ENCODE measurements around the gene DPM1. TPM values are rescaled to one million over a fixed set of nuclear protein-coding genes. Genes with fewer than 3 reads are reported as not detected.
A peak's percentile ranks its signal among the peaks of the same experiment; 100 is the strongest.

DPM1 gene
- total RNA-seq, 6 donors from 2014 or later = 16.4 to 61.2 (median 28.4) TPM

GRCh38 chr20:50975701-50976330, 17.5 kb upstream of the DPM1 start:
- no peak overlapping the region for H3K27ac ChIP-seq
- H3K36me3 ChIP-seq = no peaks in the 10 kb centered on the region
- H3K4me3 ChIP-seq = no peak overlapping the region
- WGBS, 2 donors = 90 to 91% methylated on average over 9 to 10 of the region's 10 CpGs
- ATAC-seq (ENCODE audit: low FRiP score in 2 of 2) (no peak), DNase-seq (peak in 1 of 2 donors; percentile 58)
- H3K27me3 ChIP-seq = no peaks in the 10 kb centered on the region
- H3K4me1 ChIP-seq = no peaks in the 10 kb centered on the region
- no peaks in the 10 kb centered on the region for H3K9me3 ChIP-seq
- TF ChIP-seq POLR2AphosphoS5 (IDR thresholded peaks at IDR 0.05) (no peak), EP300 (IDR thresholded peaks at IDR 0.05) (no peak), POLR2A (IDR thresholded peaks at IDR 0.05) (no peak), CTCF (IDR thresholded peaks at IDR 0.05) (no peak)

- DNase-seq (no peak), ATAC-seq (ENCODE audit: low FRiP score in 2 of 2) (no peak)
- Histone ChIP-seq H3K27ac (no peak overlapping the region), H3K4me3 (no peak overlapping the region), H3K9me3 (no peaks in the 10 kb centered on the region), H3K27me3 (no peaks in the 10 kb centered on the region), H3K4me1 (no peaks in the 10 kb centered on the region), H3K36me3 (no peaks in the 10 kb centered on the region)
- 78 to 83% methylated on average over 8 of the region's 8 CpGs for WGBS, 2 donors
- no peak for TF ChIP-seq POLR2AphosphoS5 (IDR thresholded peaks at IDR 0.05)
- TF ChIP-seq EP300 (IDR thresholded peaks at IDR 0.05) = no peak
- TF ChIP-seq POLR2A (IDR thresholded peaks at IDR 0.05) = no peak
- no peak for TF ChIP-seq CTCF (IDR thresholded peaks at IDR 0.05)
These were observed 11.6 kb upstream of the DPM1 start for GRCh38 chr20:50969912-50970311.

- H3K27ac ChIP-seq = no peak overlapping the region
- H3K4me1 ChIP-seq = no peaks in the 10 kb centered on the region
- DNase-seq = no peak
- no peaks in the 10 kb centered on the region for H3K27me3 ChIP-seq
- 78 to 81% methylated on average over 4 to 5 of the region's 5 CpGs for WGBS, 2 donors
- no peak overlapping the region for H3K4me3 ChIP-seq
- H3K36me3 ChIP-seq = no peaks in the 10 kb centered on the region
- no peak for TF ChIP-seq CTCF (IDR thresholded peaks at IDR 0.05)
- H3K9me3 ChIP-seq = no peaks in the 10 kb centered on the region
- no peak for ATAC-seq (ENCODE audit: low FRiP score in 2 of 2)
These were observed 11.1 kb upstream of the DPM1 start for GRCh38 chr20:50969435-50969834.

- no peak for DNase-seq
- H3K27ac ChIP-seq = no peak overlapping the region
- no peak for ATAC-seq (ENCODE audit: low FRiP score in 2 of 2)
- no peaks in the 10 kb centered on the region for H3K9me3 ChIP-seq
- 75 to 87% methylated on average over 9 of the region's 9 CpGs for WGBS, 2 donors
- no peaks in the 10 kb centered on the region for H3K4me1 ChIP-seq
- H3K36me3 ChIP-seq = no peaks in the 10 kb centered on the region
- no peak overlapping the region for H3K4me3 ChIP-seq
- H3K27me3 ChIP-seq = no peaks in the 10 kb centered on the region
- TF ChIP-seq POLR2AphosphoS5 (IDR thresholded peaks at IDR 0.05) (no peak), EP300 (IDR thresholded peaks at IDR 0.05) (no peak), POLR2A (IDR thresholded peaks at IDR 0.05) (no peak), CTCF (IDR thresholded peaks at IDR 0.05) (no peak)
These were observed 10.0 kb upstream of the DPM1 start for GRCh38 chr20:50968289-50968688.

GRCh38 chr20:50967586-50967985, 9.3 kb upstream of the DPM1 start:
- H3K4me3 ChIP-seq = no peak overlapping the region
- no peak for ATAC-seq (ENCODE audit: low FRiP score in 2 of 2)
- 46 to 52% methylated on average over 7 of the region's 7 CpGs for WGBS, 2 donors
- H3K4me1 ChIP-seq = no peaks in the 10 kb centered on the region
- no peak overlapping the region for H3K27ac ChIP-seq
- no peak for DNase-seq
- no peaks in the 10 kb centered on the region for H3K9me3 ChIP-seq
- peaks cover 0 to under 1% (median 0%) of the 10 kb centered on the region in 4 donors for H3K36me3 ChIP-seq
- no peaks in the 10 kb centered on the region for H3K27me3 ChIP-seq
- TF ChIP-seq EP300 (IDR thresholded peaks at IDR 0.05) (no peak), POLR2A (IDR thresholded peaks at IDR 0.05) (no peak), POLR2AphosphoS5 (IDR thresholded peaks at IDR 0.05) (no peak), CTCF (IDR thresholded peaks at IDR 0.05) (no peak)
